GM23338 (cell line): ENCODE data around the gene MEX3B. TPM values are rescaled to one million over a fixed set of nuclear protein-coding genes. Genes with fewer than 3 reads are reported as not detected.

Source experiments
- ATAC-seq: fragments of 200-7000 bp; cut with Tn5 transposase; 3 replicates; pipeline ENCODE4 v1.9.1; 2020
- DNase-seq: peaks from one replicate; pipeline ENCODE4 v3.0.0-alpha.2; 2015; ENCODE audit warnings: low spot score
- H2AFZ ChIP-seq: fragments of 200-600 bp; sonication (generic); 2 replicates; pipeline ENCODE4 v1.8.0; 2016; ENCODE audit warnings: antibody characterized with exemption, mild to moderate bottlenecking, moderate library complexity
- H3F3A ChIP-seq: fragments of 200-600 bp; sonication (generic); replicated peaks from 2 replicates; pipeline ENCODE4 v1.8.0; 2017; ENCODE audit warnings: antibody characterized with exemption, mixed run types, low read depth
- H3K27ac ChIP-seq: fragments of 200-600 bp; sonication (generic); 2 replicates; pipeline ENCODE4 v1.6.1; 2016; ENCODE audit warnings: low read depth
- H3K27me3 ChIP-seq: fragments of 200-600 bp; sonication (generic); 2 replicates; pipeline ENCODE4 v1.8.0; 2016; ENCODE audit warnings: mild to moderate bottlenecking, mixed run types, moderate library complexity; ENCODE audit not compliant: insufficient read depth
- H3K36me3 ChIP-seq: fragments of 200-600 bp; sonication (generic); 2 replicates; pipeline ENCODE4 v1.8.0; 2016; ENCODE audit warnings: mild to moderate bottlenecking; ENCODE audit not compliant: insufficient read depth
- H3K4me1 ChIP-seq: fragments of 200-600 bp; sonication (generic); 2 replicates; pipeline ENCODE4 v1.8.0; 2016; ENCODE audit warnings: mild to moderate bottlenecking, moderate library complexity; ENCODE audit not compliant: insufficient read depth
- H3K4me2 ChIP-seq: fragments of 200-600 bp; sonication (generic); 2 replicates; pipeline ENCODE4 v1.7.1; 2017; ENCODE audit warnings: mixed run types
- H3K4me3 ChIP-seq: fragments of 200-600 bp; sonication (generic); 2 replicates; pipeline ENCODE4 v1.6.1; 2016; ENCODE audit warnings: mixed run types
- H3K79me2 ChIP-seq: fragments of 200-600 bp; sonication (generic); replicated peaks from 2 replicates; pipeline ENCODE4 v1.8.0; 2017; ENCODE audit warnings: mild to moderate bottlenecking; ENCODE audit not compliant: insufficient read depth
- H3K9me2 ChIP-seq: fragments of 200-600 bp; sonication (generic); 2 replicates; pipeline ENCODE4 v1.8.0; 2017; ENCODE audit not compliant: insufficient read depth
- H4K20me1 ChIP-seq: fragments of 200-600 bp; sonication (generic); replicated peaks from 2 replicates; pipeline ENCODE4 v1.8.0; 2017; ENCODE audit warnings: mild to moderate bottlenecking; ENCODE audit not compliant: insufficient read depth
- H3K27ac Mint-ChIP-seq: 2 replicates; pipeline ENCODE4 v1.8.0; 2020; ENCODE audit warnings: inconsistent platforms, mild to moderate bottlenecking, moderate library complexity, mixed read lengths
- H3K27me3 Mint-ChIP-seq: 3 replicates; pipeline ENCODE4 v1.8.0; 2022; ENCODE audit warnings: low read depth, mild to moderate bottlenecking, moderate library complexity, mixed read lengths, inconsistent platforms; ENCODE audit not compliant: insufficient read depth, poor library complexity
- H3K36me3 Mint-ChIP-seq: 3 replicates; pipeline ENCODE4 v1.8.0; 2021; ENCODE audit warnings: low read depth, mild to moderate bottlenecking, inconsistent platforms, moderate library complexity, mixed read lengths
- H3K4me1 Mint-ChIP-seq: 3 replicates; pipeline ENCODE4 v1.8.0; 2020; ENCODE audit warnings: mild to moderate bottlenecking, inconsistent platforms, mixed read lengths
- H3K4me3 Mint-ChIP-seq: 3 replicates; pipeline ENCODE4 v1.8.0; 2021; ENCODE audit warnings: moderate library complexity, mild to moderate bottlenecking, inconsistent platforms, mixed read lengths
- H3K9me3 Mint-ChIP-seq: 3 replicates; pipeline ENCODE4 v1.8.0; 2020; ENCODE audit warnings: moderate library complexity, mild to moderate bottlenecking, inconsistent platforms, mixed read lengths
- EZH2 ChIP-seq: fragments of 200-600 bp; sonication (generic); IDR thresholded peaks from one replicate; pipeline ENCODE4 v1.8.0; 2017; ENCODE audit warnings: antibody characterized with exemption, mild to moderate bottlenecking, low read depth; ENCODE audit not compliant: unreplicated experiment
- EZH2phosphoT487 ChIP-seq: fragments of 200-600 bp; sonication (generic); IDR thresholded peaks from one replicate; pipeline ENCODE4 v1.8.1; 2018; ENCODE audit warnings: antibody characterized with exemption; ENCODE audit not compliant: unreplicated experiment
- NANOG ChIP-seq: IDR thresholded peaks from 2 replicates; pipeline ENCODE4 v1.6.1; 2016; ENCODE audit warnings: antibody characterized with exemption, borderline replicate concordance
- POLR2AphosphoS5 ChIP-seq: IDR thresholded peaks from 2 replicates; pipeline ENCODE4 v1.6.1; 2016; ENCODE audit warnings: antibody characterized with exemption, low read depth
- STAT1 ChIP-seq: IDR thresholded peaks from one replicate; pipeline ENCODE4 v1.6.1; 2016; ENCODE audit warnings: antibody characterized with exemption; ENCODE audit not compliant: unreplicated experiment
- ZNF331 ChIP-seq: fragments of 250-450 bp; sonication (Bioruptor Pico); IDR thresholded peaks from 2 replicates; pipeline ENCODE4 v1.5.0; 2020; ENCODE audit warnings: low read depth, mild to moderate bottlenecking, moderate library complexity
- polyA plus RNA-seq: library from polyadenylated mRNA; unstranded; fragments of >200 nt; fragmentation: Nextera tagmentation; extraction: Ambion mirVana; gene quantifications from 2 replicates; pipeline ENCODE4 v1.2.1, GENCODE V29; 2016
- total RNA-seq: library from RNA; depleted of rRNA; stranded (reverse); fragments of >200 nt; shearing (Covaris generic); gene quantifications from 2 replicates; pipeline ENCODE4 v1.2.3, GENCODE V29; 2014
- TF ChIP-seq, protein P1 (sequence below): IDR thresholded peaks from one replicate; pipeline ENCODE4 v1.6.1; 2018; ENCODE audit warnings: antibody characterized with exemption; ENCODE audit not compliant: unreplicated experiment
- TF ChIP-seq, protein P2 (sequence below): IDR thresholded peaks from 2 replicates; pipeline ENCODE4 v1.6.1; 2016; ENCODE audit warnings: antibody characterized with exemption

Gene MEX3B
- total and polyA plus RNA-seq, 2 experiments from 2014 or later = 5.3 to 15.7 TPM

DNA sequence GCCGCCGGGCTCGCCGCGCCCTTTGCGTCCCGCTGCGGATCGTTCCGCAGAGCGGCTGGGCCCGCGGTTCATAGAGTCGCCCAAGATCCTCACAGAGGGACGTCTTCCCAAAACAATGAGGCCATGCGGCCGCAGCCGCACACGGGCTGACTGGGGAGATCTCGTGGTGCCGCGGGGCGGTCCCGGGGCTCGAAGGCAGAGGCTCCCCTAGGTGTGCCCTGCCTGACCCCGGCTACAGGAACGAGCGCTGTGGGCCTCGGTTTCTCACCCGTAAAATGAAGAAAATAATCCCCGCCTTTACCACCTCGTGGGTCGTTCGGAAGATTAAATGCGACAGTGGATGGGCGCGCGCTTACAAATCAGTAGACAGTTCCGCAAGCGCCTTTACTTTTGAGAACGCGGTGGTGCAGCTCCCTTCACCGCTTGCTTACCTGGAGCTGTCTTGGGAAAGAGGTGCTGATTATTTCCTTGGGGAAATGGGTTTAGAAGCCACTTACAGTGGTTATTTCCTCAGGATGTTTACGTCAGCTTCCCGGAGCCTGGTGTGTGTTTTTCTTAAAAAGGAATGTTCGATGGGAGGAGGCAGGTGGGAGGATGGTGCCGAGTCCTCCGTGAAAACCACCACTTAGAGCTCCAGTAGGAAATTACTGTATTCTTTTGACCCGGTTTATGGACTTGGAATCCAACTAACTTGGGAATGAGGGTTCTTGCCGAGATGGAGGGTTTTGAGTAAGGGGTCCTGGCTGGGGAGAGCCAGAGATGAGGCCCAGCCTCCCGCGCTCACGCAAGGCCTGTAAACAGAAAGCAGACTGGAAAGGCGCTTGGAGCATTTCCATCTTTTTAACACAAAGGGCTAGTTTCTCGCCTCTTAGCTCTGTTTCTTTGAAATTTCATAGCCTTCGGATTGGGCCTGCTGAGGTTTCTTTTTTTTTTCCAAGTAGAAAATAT, 1.9 kb upstream of the MEX3B start:
- peak overlapping the region; percentile 85 for H3K4me3 Mint-ChIP-seq
- peak overlapping the region; percentile 96 for H3K4me3 ChIP-seq
- peaks cover 39% of the 10 kb centered on the region for H3K27me3 ChIP-seq
- no peaks in the 10 kb centered on the region; the same call in 2 of the 3 replicates for H3K9me3 Mint-ChIP-seq
- H3K36me3 Mint-ChIP-seq = peaks cover 5% of the 10 kb centered on the region; the same call in 2 of the 3 replicates
- no peaks in the 10 kb centered on the region for H3F3A ChIP-seq
- peak; percentile 30 for TF ChIP-seq EZH2
- no peak for TF ChIP-seq POLR2AphosphoS5
- TF ChIP-seq ZNF331 = no peak
- TF ChIP-seq, protein P1, sequence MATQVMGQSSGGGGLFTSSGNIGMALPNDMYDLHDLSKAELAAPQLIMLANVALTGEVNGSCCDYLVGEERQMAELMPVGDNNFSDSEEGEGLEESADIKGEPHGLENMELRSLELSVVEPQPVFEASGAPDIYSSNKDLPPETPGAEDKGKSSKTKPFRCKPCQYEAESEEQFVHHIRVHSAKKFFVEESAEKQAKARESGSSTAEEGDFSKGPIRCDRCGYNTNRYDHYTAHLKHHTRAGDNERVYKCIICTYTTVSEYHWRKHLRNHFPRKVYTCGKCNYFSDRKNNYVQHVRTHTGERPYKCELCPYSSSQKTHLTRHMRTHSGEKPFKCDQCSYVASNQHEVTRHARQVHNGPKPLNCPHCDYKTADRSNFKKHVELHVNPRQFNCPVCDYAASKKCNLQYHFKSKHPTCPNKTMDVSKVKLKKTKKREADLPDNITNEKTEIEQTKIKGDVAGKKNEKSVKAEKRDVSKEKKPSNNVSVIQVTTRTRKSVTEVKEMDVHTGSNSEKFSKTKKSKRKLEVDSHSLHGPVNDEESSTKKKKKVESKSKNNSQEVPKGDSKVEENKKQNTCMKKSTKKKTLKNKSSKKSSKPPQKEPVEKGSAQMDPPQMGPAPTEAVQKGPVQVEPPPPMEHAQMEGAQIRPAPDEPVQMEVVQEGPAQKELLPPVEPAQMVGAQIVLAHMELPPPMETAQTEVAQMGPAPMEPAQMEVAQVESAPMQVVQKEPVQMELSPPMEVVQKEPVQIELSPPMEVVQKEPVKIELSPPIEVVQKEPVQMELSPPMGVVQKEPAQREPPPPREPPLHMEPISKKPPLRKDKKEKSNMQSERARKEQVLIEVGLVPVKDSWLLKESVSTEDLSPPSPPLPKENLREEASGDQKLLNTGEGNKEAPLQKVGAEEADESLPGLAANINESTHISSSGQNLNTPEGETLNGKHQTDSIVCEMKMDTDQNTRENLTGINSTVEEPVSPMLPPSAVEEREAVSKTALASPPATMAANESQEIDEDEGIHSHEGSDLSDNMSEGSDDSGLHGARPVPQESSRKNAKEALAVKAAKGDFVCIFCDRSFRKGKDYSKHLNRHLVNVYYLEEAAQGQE = peak; percentile 52
- TF ChIP-seq EZH2phosphoT487 = no peak
- TF ChIP-seq NANOG = no peak
- TF ChIP-seq, protein P2, sequence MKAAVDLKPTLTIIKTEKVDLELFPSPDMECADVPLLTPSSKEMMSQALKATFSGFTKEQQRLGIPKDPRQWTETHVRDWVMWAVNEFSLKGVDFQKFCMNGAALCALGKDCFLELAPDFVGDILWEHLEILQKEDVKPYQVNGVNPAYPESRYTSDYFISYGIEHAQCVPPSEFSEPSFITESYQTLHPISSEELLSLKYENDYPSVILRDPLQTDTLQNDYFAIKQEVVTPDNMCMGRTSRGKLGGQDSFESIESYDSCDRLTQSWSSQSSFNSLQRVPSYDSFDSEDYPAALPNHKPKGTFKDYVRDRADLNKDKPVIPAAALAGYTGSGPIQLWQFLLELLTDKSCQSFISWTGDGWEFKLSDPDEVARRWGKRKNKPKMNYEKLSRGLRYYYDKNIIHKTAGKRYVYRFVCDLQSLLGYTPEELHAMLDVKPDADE = no peak
- no peak for TF ChIP-seq STAT1
- peaks cover 42% of the 10 kb centered on the region for H3K27me3 Mint-ChIP-seq
- peak overlapping the region; percentile 80; the same call in 1 of the 2 replicates for H3K27ac ChIP-seq
- peak overlapping the region; percentile 94 for H3K4me2 ChIP-seq
- peaks cover 6% of the 10 kb centered on the region for H4K20me1 ChIP-seq
- H3K27ac Mint-ChIP-seq = peak overlapping the region; percentile 86
- H3K4me1 Mint-ChIP-seq = peaks cover 22% of the 10 kb centered on the region
- H2AFZ ChIP-seq = peak overlapping the region; percentile 97
- DNase-seq = peak; percentile 84
- no peaks in the 10 kb centered on the region for H3K36me3 ChIP-seq
- ATAC-seq = peak; percentile 13
- H3K9me2 ChIP-seq = no peaks in the 10 kb centered on the region
- peaks cover under 1% of the 10 kb centered on the region; the same call in 1 of the 2 replicates for H3K79me2 ChIP-seq
- peaks cover 11% of the 10 kb centered on the region for H3K4me1 ChIP-seq
